ENCODE results near the gene KLHDC1.

Gene KLHDC1

GRCh38 chr14:49768301-49769121 lies 75.6 kb downstream of the KLHDC1 start (continued):
- no peak for TF ChIP-seq ZNF274 (IDR thresholded peaks at IDR 0.05; ENCODE audit: low read length)
- TF ChIP-seq ZNF274 (tag by site-specific recombination; IDR thresholded peaks at IDR 0.05; ENCODE audit: borderline replicate concordance), result no peak
- TF ChIP-seq, protein P1, sequence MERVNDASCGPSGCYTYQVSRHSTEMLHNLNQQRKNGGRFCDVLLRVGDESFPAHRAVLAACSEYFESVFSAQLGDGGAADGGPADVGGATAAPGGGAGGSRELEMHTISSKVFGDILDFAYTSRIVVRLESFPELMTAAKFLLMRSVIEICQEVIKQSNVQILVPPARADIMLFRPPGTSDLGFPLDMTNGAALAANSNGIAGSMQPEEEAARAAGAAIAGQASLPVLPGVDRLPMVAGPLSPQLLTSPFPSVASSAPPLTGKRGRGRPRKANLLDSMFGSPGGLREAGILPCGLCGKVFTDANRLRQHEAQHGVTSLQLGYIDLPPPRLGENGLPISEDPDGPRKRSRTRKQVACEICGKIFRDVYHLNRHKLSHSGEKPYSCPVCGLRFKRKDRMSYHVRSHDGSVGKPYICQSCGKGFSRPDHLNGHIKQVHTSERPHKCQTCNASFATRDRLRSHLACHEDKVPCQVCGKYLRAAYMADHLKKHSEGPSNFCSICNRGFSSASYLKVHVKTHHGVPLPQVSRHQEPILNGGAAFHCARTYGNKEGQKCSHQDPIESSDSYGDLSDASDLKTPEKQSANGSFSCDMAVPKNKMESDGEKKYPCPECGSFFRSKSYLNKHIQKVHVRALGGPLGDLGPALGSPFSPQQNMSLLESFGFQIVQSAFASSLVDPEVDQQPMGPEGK (tag by site-specific recombination; IDR thresholded peaks at IDR 0.05), result peak; percentile 36; the same call in 1 of the 2 replicates
- TF ChIP-seq ZFP37 (tag by site-specific recombination; IDR thresholded peaks at IDR 0.05), result 0 out of 2 replicates have a peak, but pooled peaks have one; percentile 29
- TF ChIP-seq, protein P2, sequence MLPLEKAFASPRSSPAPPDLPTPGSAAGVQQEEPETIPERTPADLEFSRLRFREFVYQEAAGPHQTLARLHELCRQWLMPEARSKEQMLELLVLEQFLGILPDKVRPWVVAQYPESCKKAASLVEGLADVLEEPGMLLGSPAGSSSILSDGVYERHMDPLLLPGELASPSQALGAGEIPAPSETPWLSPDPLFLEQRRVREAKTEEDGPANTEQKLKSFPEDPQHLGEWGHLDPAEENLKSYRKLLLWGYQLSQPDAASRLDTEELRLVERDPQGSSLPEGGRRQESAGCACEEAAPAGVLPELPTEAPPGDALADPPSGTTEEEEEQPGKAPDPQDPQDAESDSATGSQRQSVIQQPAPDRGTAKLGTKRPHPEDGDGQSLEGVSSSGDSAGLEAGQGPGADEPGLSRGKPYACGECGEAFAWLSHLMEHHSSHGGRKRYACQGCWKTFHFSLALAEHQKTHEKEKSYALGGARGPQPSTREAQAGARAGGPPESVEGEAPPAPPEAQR (tag by site-specific recombination; IDR thresholded peaks at IDR 0.05), result no peak
- TF ChIP-seq SALL2 (tag by site-specific recombination; IDR thresholded peaks at IDR 0.05; ENCODE audit: borderline replicate concordance), result no peak
- TF ChIP-seq ZNF133 (tag by site-specific recombination; IDR thresholded peaks at IDR 0.05), result no peak
- TF ChIP-seq ZNF449 (tag by site-specific recombination; IDR thresholded peaks at IDR 0.05), result peak; percentile 36; the same call in 1 of the 2 replicates
- TF ChIP-seq PRDM10 (tag by site-specific recombination; IDR thresholded peaks at IDR 0.05), result 0 out of 2 replicates have a peak, but pooled peaks have one; percentile 32
- TF ChIP-seq, protein P3, sequence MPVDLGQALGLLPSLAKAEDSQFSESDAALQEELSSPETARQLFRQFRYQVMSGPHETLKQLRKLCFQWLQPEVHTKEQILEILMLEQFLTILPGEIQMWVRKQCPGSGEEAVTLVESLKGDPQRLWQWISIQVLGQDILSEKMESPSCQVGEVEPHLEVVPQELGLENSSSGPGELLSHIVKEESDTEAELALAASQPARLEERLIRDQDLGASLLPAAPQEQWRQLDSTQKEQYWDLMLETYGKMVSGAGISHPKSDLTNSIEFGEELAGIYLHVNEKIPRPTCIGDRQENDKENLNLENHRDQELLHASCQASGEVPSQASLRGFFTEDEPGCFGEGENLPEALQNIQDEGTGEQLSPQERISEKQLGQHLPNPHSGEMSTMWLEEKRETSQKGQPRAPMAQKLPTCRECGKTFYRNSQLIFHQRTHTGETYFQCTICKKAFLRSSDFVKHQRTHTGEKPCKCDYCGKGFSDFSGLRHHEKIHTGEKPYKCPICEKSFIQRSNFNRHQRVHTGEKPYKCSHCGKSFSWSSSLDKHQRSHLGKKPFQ (tag by site-specific recombination; IDR thresholded peaks at IDR 0.05), result no peak
- TF ChIP-seq ZBTB8A (tag by site-specific recombination; IDR thresholded peaks at IDR 0.05), result peak; percentile 76
- no peak for TF ChIP-seq ZNF513 (tag by site-specific recombination; IDR thresholded peaks at IDR 0.05)
- TF ChIP-seq ZNF2 (tag by site-specific recombination; IDR thresholded peaks at IDR 0.05), result 0 out of 2 replicates have a peak, but pooled peaks have one; percentile 23
- TF ChIP-seq SCRT1 (tag by site-specific recombination; IDR thresholded peaks at IDR 0.05; ENCODE audit: borderline replicate concordance), result no peak
- TF ChIP-seq ZNF777 (tag by site-specific recombination; IDR thresholded peaks at IDR 0.05; ENCODE audit: borderline replicate concordance), result no peak
- TF ChIP-seq ZNF19 (tag by site-specific recombination; IDR thresholded peaks at IDR 0.05; ENCODE audit: low read depth), result no peak
- no peak for TF ChIP-seq ZNF16 (tag by site-specific recombination; IDR thresholded peaks at IDR 0.05; ENCODE audit: low read depth)
- TF ChIP-seq SP2 (tag by site-specific recombination; IDR thresholded peaks at IDR 0.05), result peak; percentile 84
- peak; percentile 55 for TF ChIP-seq KLF1 (tag by site-specific recombination; IDR thresholded peaks at IDR 0.05)
- no peak for TF ChIP-seq ZNF560 (tag by site-specific recombination; IDR thresholded peaks at IDR 0.05; ENCODE audit: borderline replicate concordance)
- no peak for TF ChIP-seq ZNF830 (tag by site-specific recombination; IDR thresholded peaks at IDR 0.05; ENCODE audit: low read depth)
- TF ChIP-seq, protein P4, sequence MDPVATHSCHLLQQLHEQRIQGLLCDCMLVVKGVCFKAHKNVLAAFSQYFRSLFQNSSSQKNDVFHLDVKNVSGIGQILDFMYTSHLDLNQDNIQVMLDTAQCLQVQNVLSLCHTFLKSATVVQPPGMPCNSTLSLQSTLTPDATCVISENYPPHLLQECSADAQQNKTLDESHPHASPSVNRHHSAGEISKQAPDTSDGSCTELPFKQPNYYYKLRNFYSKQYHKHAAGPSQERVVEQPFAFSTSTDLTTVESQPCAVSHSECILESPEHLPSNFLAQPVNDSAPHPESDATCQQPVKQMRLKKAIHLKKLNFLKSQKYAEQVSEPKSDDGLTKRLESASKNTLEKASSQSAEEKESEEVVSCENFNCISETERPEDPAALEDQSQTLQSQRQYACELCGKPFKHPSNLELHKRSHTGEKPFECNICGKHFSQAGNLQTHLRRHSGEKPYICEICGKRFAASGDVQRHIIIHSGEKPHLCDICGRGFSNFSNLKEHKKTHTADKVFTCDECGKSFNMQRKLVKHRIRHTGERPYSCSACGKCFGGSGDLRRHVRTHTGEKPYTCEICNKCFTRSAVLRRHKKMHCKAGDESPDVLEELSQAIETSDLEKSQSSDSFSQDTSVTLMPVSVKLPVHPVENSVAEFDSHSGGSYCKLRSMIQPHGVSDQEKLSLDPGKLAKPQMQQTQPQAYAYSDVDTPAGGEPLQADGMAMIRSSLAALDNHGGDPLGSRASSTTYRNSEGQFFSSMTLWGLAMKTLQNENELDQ (tag by site-specific recombination; IDR thresholded peaks at IDR 0.05; ENCODE audit: low read depth), result no peak
- TF ChIP-seq SP3 (tag by site-specific recombination; IDR thresholded peaks at IDR 0.05), result 0 out of 2 replicates have a peak, but pooled peaks have one; percentile 38
- TF ChIP-seq ZNF335 (tag by site-specific recombination; conservative IDR thresholded peaks at IDR 0.05), result peak; percentile 50

All from HEK293 (cell line).